Duodenal mucosa (tissue), 2 donors: ENCODE data around the gene MACC1.

Experiments
- H3K27ac ChIP-seq: one replicate; pipeline ENCODE4 v1.7.0; 2013; ENCODE audit warnings: low read depth, low read length
- H3K27me3 ChIP-seq, 2 donors: one replicate each; pipeline ENCODE4 v1.7.0; 2013; ENCODE audit warnings: low read length in 2 of 2, control low read depth in 1 of 2; ENCODE audit not compliant: insufficient read depth in 2 of 2, control insufficient read depth in 1 of 2
- H3K36me3 ChIP-seq, 2 donors: one replicate each; pipeline ENCODE4 v1.7.0; 2013; ENCODE audit warnings: low read length in 2 of 2, control low read depth in 1 of 2; ENCODE audit not compliant: insufficient read depth in 2 of 2, control insufficient read depth in 1 of 2
- H3K4me1 ChIP-seq, 2 donors: one replicate each; pipeline ENCODE4 v1.7.0; 2013; ENCODE audit warnings: low read length in 2 of 2, control low read depth in 1 of 2; ENCODE audit not compliant: insufficient read depth in 2 of 2, control insufficient read depth in 1 of 2
- H3K4me3 ChIP-seq, 2 donors: one replicate each; pipeline ENCODE4 v1.7.0; 2013; ENCODE audit warnings: low read length in 2 of 2, low read depth in 1 of 2
- H3K9ac ChIP-seq, 2 donors: one replicate each; pipeline ENCODE4 v1.7.0; 2013; ENCODE audit warnings: low read length in 2 of 2, low read depth in 1 of 2
- H3K9me3 ChIP-seq, 2 donors: one replicate each; pipeline ENCODE4 v1.7.0; 2013; ENCODE audit warnings: low read length in 2 of 2, control low read depth in 1 of 2; ENCODE audit not compliant: control insufficient read depth in 1 of 2

The MACC1 gene

GRCh38 chr7:20217193-20217948, at the start of gene MACC1:
Gene MACC1, minus strand, starts transcription at chr7:20217384. Its CDS starts 55,522 bp downstream, at chr7:20161862.
- peak within 1 kb of the TSS; percentile 51 for H3K27ac ChIP-seq
- peak within 1 kb of the TSS; percentile 38 to 61 for H3K9ac ChIP-seq

GRCh38 chr7:20264623-20265022, 47.4 kb upstream of the MACC1 start:
- Histone ChIP-seq H3K4me3 (no peak overlapping the region), H3K27ac (no peak overlapping the region), H3K36me3 (no peaks in the 10 kb centered on the region), H3K9ac (no peak overlapping the region), H3K9me3 (no peaks in the 10 kb centered on the region), H3K27me3 (no peaks in the 10 kb centered on the region), H3K4me1 (no peaks in the 10 kb centered on the region)

More at GRCh38 chr7:20217193-20217948, at the start of gene MACC1:
- Histone ChIP-seq H3K9me3 (no peaks in the 10 kb centered on the region), H3K36me3 (no peaks in the 10 kb centered on the region), H3K4me3 (peak within 1 kb of the TSS; percentile 56 to 66), H3K4me1 (peaks cover 37 to 43% of the 10 kb centered on the region in 2 donors), H3K27me3 (no peaks in the 10 kb centered on the region)

- Histone ChIP-seq H3K4me1 (no peaks in the 10 kb centered on the region), H3K27ac (no peak overlapping the region), H3K4me3 (no peak overlapping the region), H3K36me3 (no peaks in the 10 kb centered on the region), H3K9me3 (no peaks in the 10 kb centered on the region), H3K9ac (no peak overlapping the region), H3K27me3 (no peaks in the 10 kb centered on the region)
Observed at GRCh38 chr7:20260223-20260622, 43.0 kb upstream of the MACC1 start.

GRCh38 chr7:20257212-20257611, 40.0 kb upstream of the MACC1 start:
- no peak overlapping the region for H3K27ac ChIP-seq

GRCh38 chr7:20249920-20250319, 32.7 kb upstream of the MACC1 start:
- Histone ChIP-seq H3K9ac (no peak overlapping the region), H3K27ac (no peak overlapping the region), H3K4me3 (no peak overlapping the region), H3K9me3 (no peaks in the 10 kb centered on the region), H3K4me1 (no peaks in the 10 kb centered on the region), H3K27me3 (no peaks in the 10 kb centered on the region), H3K36me3 (no peaks in the 10 kb centered on the region)

More at GRCh38 chr7:20257212-20257611, 40.0 kb upstream of the MACC1 start:
- Histone ChIP-seq H3K9me3 (no peaks in the 10 kb centered on the region), H3K4me1 (no peaks in the 10 kb centered on the region), H3K4me3 (no peak overlapping the region), H3K27me3 (no peaks in the 10 kb centered on the region), H3K36me3 (no peaks in the 10 kb centered on the region), H3K9ac (no peak overlapping the region)

GRCh38 chr7:20249376-20249775, 32.2 kb upstream of the MACC1 start:
- Histone ChIP-seq H3K27me3 (no peaks in the 10 kb centered on the region), H3K4me3 (no peak overlapping the region), H3K9ac (no peak overlapping the region), H3K36me3 (no peaks in the 10 kb centered on the region), H3K9me3 (no peaks in the 10 kb centered on the region), H3K27ac (no peak overlapping the region), H3K4me1 (no peaks in the 10 kb centered on the region)

GRCh38 chr7:20246236-20246635, 29.1 kb upstream of the MACC1 start:
- H3K4me1 ChIP-seq = peaks cover 7 to 8% of the 10 kb centered on the region in 2 donors
- no peaks in the 10 kb centered on the region for H3K27me3 ChIP-seq
- H3K4me3 ChIP-seq = no peak overlapping the region
- H3K9me3 ChIP-seq = no peaks in the 10 kb centered on the region
- H3K36me3 ChIP-seq = no peaks in the 10 kb centered on the region
- no peak overlapping the region for H3K27ac ChIP-seq
- H3K9ac ChIP-seq = no peak overlapping the region

- Histone ChIP-seq H3K27ac (no peak overlapping the region), H3K36me3 (no peaks in the 10 kb centered on the region), H3K27me3 (no peaks in the 10 kb centered on the region), H3K9me3 (no peaks in the 10 kb centered on the region), H3K4me3 (no peak overlapping the region), H3K4me1 (peaks cover 18 to 23% of the 10 kb centered on the region in 2 donors), H3K9ac (no peak overlapping the region)
Observed at GRCh38 chr7:20244334-20245120, 27.3 kb upstream of the MACC1 start.

- Histone ChIP-seq H3K9me3 (no peaks in the 10 kb centered on the region), H3K27ac (no peak overlapping the region), H3K4me3 (no peak overlapping the region), H3K27me3 (no peaks in the 10 kb centered on the region), H3K4me1 (peaks cover 28 to 32% of the 10 kb centered on the region in 2 donors), H3K9ac (no peak overlapping the region), H3K36me3 (no peaks in the 10 kb centered on the region)
Observed at GRCh38 chr7:20241911-20242261, 24.7 kb upstream of the MACC1 start.

GRCh38 chr7:20241194-20241910, 24.2 kb upstream of the MACC1 start:
- H3K27ac ChIP-seq = no peak overlapping the region
- no peaks in the 10 kb centered on the region for H3K36me3 ChIP-seq
- no peak overlapping the region for H3K4me3 ChIP-seq
- peaks cover 28 to 36% of the 10 kb centered on the region in 2 donors for H3K4me1 ChIP-seq
- H3K27me3 ChIP-seq = no peaks in the 10 kb centered on the region
- H3K9me3 ChIP-seq = no peaks in the 10 kb centered on the region
- H3K9ac ChIP-seq = no peak overlapping the region
